Stimulated activated effector memory CD8-positive, alpha-beta T cell treated with anti-CD3 and anti-CD28 coated beads, Interleukin-12 subunit alpha, Interleukin-12 subunit beta, amount 100 ng/mL, for 72 hours (primary cell): ENCODE results near the gene OR6B2.

Experiments
- ATAC-seq: fragments of 150-1000 bp; cut with Tn5 transposase; 2 replicates; pipeline ENCODE4 v1.10.0; 2021
- DNase-seq, 2 donors: peaks; one replicate each; pipeline ENCODE4 v3.0.0; 2021 to 2022; ENCODE audit warnings: low spot score in 2 of 2
- H3K27ac Mint-ChIP-seq: one replicate; pipeline ENCODE4 v1.8.0; 2022; ENCODE audit warnings: mild to moderate bottlenecking, mixed read lengths
- H3K36me3 Mint-ChIP-seq: one replicate; pipeline ENCODE4 v1.8.0; 2022; ENCODE audit warnings: mild to moderate bottlenecking, mixed read lengths
- H3K4me1 Mint-ChIP-seq: one replicate; pipeline ENCODE4 v1.8.0; 2022; ENCODE audit warnings: mixed read lengths
- H3K4me3 Mint-ChIP-seq: one replicate; pipeline ENCODE4 v1.8.0; 2022; ENCODE audit warnings: mild to moderate bottlenecking, mixed read lengths
- H3K9me3 Mint-ChIP-seq: one replicate; pipeline ENCODE4 v1.8.0; 2022; ENCODE audit warnings: mixed read lengths

The OR6B2 gene

DNA sequence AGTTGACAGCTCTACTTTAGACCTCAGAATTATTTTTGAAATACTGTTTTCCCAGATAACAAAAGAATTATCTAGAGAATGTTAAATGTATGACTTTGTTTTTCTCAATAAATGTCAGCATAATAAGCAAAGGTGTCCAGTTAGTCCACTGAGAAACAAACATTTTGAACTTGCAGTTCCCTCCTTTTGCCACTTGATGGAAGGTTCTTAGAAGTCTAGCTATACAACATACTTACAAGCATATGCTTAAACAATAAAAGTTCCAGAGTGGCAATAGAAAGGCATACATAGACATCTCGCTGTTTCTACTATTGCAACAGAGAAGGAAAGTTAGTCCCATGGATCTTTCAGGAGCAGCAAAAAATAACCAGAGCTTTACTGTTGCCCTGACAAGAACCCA lies 16.9 kb downstream of the OR6B2 start:
- H3K9me3 Mint-ChIP-seq: no peaks in the 10 kb centered on the region
- ATAC-seq (no peak), DNase-seq (no peak)
- no peak overlapping the region for H3K27ac Mint-ChIP-seq
- no peak overlapping the region for H3K4me3 Mint-ChIP-seq
- peaks cover 20% of the 10 kb centered on the region for H3K4me1 Mint-ChIP-seq
- H3K36me3 Mint-ChIP-seq: peaks cover 99% of the 10 kb centered on the region

DNA sequence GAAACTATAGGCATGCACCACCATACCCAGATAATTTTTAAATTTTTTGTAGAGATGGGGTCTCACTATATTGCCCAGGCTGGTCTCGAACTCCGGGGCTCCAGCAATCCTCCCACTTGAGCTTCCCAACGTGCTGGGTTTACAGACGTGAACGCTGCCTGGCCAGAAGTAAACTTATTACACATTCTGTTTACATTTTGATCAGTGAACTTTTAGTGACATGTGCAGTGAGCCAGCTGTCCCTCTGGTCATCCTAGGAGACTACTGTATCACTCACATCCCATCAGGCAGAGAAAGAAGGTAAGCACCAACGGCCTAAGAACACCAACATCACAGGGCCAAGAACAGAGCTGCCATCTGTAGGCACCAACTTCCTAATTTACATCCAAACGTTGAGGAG lies 27.2 kb downstream of the OR6B2 start:
- H3K36me3 Mint-ChIP-seq: peaks cover 99% of the 10 kb centered on the region

DNA sequence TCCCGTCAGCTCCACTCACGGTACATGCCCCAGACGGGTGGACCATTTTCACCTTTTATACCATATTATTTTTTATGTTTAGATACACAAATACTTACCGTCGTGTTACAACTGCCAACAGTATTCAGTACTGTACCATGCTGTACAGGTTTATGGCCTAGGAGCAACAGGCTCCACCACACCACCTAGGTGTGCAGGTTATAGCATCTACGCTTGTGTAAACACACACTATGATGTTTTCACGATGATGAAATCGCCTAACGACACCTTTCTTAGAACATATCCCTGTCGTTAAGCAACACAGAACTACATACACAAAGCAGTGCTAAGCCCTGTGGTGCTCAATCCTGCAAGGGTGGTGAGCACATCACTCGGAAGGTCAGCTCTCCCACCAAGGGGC lies 29.6 kb downstream of the OR6B2 start:
- peaks cover 96% of the 10 kb centered on the region for H3K36me3 Mint-ChIP-seq

More for the DNA sequence above, 27.2 kb downstream of the OR6B2 start:
- Mint-ChIP-seq H3K27ac (no peak overlapping the region), H3K4me3 (no peak overlapping the region), H3K9me3 (no peaks in the 10 kb centered on the region), H3K4me1 (no peaks in the 10 kb centered on the region)
- DNase-seq (no peak), ATAC-seq (no peak)

DNA sequence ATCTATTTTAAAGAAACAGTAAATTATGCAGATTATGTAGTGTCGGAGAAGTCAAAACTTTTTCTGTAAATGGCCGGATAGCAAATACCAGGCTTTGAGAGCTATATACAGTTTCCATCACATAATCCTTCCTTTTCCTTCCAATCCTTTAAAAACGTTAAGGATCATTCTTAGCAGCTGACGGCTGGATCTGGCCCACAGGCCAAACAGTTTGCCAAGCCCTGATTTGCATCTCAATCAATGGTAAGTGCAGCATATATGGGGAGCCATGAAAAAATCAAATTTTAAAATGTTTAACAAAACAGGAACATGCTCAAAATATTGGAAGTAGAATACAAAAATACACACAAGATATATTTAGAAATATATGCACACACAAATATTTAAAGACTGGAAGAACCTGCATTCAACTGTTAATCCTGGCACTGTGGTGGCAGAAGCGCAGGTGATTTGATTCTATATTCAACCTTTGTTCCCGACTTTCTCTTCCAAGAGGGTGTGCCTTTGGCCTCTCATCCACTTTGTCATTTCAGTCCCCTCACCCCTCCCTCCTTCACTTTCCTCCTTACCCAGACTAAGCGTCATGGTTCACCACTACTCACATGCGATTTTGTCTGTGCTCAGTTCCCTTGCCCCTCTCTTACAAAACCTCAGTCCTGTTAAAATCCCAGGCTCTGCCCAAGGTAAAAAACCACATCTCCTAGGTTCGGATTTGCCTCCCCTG lies 32.4 kb downstream of the OR6B2 start:
- ATAC-seq: no peak
- Mint-ChIP-seq H3K4me1 (peaks cover 14% of the 10 kb centered on the region), H3K9me3 (no peaks in the 10 kb centered on the region), H3K4me3 (no peak overlapping the region), H3K27ac (peak overlapping the region; percentile 58), H3K36me3 (peaks cover 88% of the 10 kb centered on the region)
- no peak for DNase-seq

More for the DNA sequence above, 29.6 kb downstream of the OR6B2 start:
- H3K9me3 Mint-ChIP-seq: no peaks in the 10 kb centered on the region
- H3K4me3 Mint-ChIP-seq: no peak overlapping the region
- no peak for ATAC-seq
- DNase-seq: no peak
- H3K27ac Mint-ChIP-seq: no peak overlapping the region
- no peaks in the 10 kb centered on the region for H3K4me1 Mint-ChIP-seq

DNA sequence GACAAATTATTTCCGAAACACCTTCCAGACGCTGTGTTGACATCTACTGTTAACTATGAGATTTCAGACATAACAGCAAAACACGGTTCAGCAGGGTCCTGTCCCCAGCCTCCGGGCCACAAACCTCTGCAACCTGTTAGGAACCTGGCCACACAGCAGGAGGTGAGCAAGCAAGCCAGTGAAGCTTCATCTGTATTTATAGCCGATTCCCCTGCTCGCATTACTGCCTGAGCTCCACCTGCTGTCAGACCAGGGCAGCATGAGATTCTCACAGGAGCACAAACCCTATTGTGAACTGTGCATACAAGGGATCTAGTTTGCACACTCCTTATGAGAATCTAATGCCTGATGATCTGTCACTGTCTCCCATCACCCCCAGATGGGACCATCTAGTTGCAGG lies 36.1 kb downstream of the OR6B2 start:
- Mint-ChIP-seq H3K4me1 (peaks cover 14% of the 10 kb centered on the region), H3K36me3 (peaks cover 86% of the 10 kb centered on the region), H3K9me3 (no peaks in the 10 kb centered on the region), H3K27ac (peak overlapping the region; percentile 70), H3K4me3 (no peak overlapping the region)
- ATAC-seq (no peak), DNase-seq (no peak)

DNA sequence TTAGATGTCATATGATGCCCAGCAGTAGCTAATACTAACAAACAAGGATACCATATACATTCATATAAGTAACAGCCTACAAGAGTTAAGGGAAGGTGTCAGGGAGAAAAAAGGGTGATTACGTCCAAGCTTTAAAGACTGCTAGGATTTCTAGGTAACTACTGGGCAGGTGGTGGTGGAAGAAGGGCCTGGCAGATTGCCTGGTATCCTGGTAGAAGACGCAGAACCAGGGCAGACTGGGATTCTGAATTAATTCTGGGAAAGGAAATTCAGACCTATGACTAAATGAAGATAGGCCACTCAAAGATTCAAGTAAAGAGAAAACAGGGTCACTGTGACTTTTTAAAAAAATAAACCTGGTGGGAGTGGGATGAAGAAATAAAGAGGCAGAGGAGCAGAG lies 36.9 kb downstream of the OR6B2 start:
- Mint-ChIP-seq H3K27ac (peak overlapping the region; percentile 70), H3K36me3 (peaks cover 87% of the 10 kb centered on the region), H3K4me3 (no peak overlapping the region), H3K4me1 (peaks cover 14% of the 10 kb centered on the region), H3K9me3 (no peaks in the 10 kb centered on the region)
- DNase-seq (no peak), ATAC-seq (no peak)

DNA sequence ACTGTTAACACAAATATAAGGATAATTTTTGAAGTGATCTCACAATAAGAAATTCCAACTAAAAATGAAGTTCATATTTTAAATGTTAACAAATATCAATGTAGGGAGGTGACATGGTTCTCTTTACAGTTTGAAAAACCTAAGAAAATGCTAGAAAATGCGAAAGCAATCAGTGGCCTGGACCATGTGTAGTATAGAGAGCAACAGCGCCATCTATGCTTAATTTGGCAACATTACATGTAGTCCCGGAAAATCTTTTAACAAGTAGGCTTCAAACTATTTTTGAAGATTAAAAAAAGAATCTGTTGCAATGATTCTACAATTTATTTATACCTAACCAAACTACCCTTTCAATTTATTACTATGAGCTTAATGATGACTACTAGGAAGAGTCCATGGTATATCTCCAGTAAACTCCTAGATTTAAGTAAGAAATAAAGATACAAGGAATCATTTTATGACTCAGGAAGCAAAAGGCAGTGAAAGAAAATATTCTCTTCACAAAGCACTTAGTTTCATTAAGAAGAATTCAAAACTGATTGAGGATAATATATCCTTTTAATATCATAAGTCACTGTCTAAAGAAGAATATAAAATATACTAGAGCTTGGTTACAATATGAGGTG lies 38.4 kb downstream of the OR6B2 start:
- no peak overlapping the region for H3K4me3 Mint-ChIP-seq

DNA sequence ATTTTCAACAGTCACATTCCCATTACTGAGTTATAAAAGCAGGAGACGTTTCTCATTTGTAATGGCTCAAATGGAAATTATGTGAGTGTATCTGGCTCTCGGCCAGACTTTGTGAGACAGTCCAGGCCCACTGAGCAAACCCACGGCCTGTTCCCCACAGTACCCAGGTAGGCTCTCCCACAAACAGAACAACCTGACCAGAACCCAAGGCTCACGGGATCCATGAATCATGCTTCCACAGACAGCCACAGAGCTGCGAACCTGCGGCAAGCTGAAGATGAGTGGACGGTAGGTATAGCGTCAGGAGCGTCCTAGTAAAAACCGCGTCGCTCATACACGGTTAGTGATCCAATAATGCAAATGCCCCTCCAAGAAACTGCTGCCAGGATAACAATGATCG lies 39.3 kb downstream of the OR6B2 start:
- no peak for DNase-seq
- no peak overlapping the region for H3K4me3 Mint-ChIP-seq
- ATAC-seq: no peak

More for the DNA sequence above, 38.4 kb downstream of the OR6B2 start:
- Mint-ChIP-seq H3K9me3 (no peaks in the 10 kb centered on the region), H3K36me3 (peaks cover 89% of the 10 kb centered on the region), H3K4me1 (peaks cover 14% of the 10 kb centered on the region), H3K27ac (no peak overlapping the region)
- ATAC-seq: no peak
- DNase-seq: no peak

DNA sequence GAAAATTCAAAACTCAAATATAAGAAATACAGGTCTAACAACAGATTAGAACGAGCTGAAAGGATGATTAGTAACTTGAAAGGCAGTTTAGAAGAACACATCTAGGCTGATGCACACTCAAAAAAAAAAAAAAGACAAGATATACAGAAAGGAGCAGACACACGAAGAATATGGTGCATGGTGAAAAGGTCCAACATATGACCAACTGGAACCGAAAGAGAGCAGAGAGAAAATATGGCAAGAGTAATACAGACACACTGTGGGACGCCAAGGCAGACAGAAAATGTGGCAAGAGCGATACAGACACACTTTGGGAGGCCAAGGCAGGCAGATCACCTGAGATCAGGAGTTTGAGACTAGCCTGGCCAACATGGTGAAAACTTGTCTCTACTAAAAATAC lies 44.9 kb downstream of the OR6B2 start:
- ATAC-seq: no peak
- H3K4me3 Mint-ChIP-seq: no peak overlapping the region
- H3K9me3 Mint-ChIP-seq: no peaks in the 10 kb centered on the region
- H3K4me1 Mint-ChIP-seq: peaks cover 6% of the 10 kb centered on the region
- H3K27ac Mint-ChIP-seq: no peak overlapping the region
- DNase-seq: no peak
- peaks cover 86% of the 10 kb centered on the region for H3K36me3 Mint-ChIP-seq

More for the DNA sequence above, 39.3 kb downstream of the OR6B2 start:
- no peak overlapping the region for H3K27ac Mint-ChIP-seq
- peaks cover 89% of the 10 kb centered on the region for H3K36me3 Mint-ChIP-seq
- H3K9me3 Mint-ChIP-seq: no peaks in the 10 kb centered on the region
- H3K4me1 Mint-ChIP-seq: peaks cover 14% of the 10 kb centered on the region

DNA sequence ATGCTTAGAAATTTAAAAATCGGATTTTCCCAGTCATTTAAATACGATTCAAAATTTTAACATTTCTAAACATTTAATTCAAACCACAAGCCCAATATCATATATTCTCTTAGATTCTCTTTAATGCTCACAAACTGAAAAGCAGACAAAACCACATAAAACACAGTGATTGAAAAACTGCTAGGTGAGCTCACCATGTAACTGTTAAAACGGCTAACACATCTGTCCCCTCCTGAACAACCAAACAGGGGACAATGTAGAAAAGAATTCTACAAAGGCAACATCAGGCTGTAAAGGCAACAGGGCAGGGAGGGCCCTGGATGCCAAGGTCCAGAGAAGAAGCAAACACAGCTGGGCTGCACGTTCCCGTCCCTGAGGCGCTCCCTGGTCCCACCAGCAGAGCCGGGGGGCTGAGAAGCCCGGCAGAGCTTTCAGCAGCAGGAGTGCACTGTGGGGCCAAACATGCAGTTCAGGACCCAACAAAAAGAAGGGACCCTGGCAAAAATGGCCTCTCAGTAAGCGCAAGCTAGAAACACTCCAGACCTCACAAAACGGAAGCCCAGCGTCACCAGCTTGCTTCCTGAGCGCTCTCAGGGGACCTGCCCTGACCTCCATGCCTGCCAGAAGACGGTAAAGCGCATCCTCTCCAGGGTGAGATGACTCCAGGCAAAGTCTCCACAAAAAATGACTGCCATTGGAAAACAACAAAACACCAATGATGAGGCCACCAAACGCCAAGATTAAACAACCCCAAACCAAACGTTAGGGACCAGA lies 45.6 kb downstream of the OR6B2 start:
- no peak for DNase-seq
- peaks cover 78% of the 10 kb centered on the region for H3K36me3 Mint-ChIP-seq
- no peak for ATAC-seq
- H3K4me3 Mint-ChIP-seq: no peak overlapping the region
- peaks cover 12% of the 10 kb centered on the region for H3K4me1 Mint-ChIP-seq
- H3K9me3 Mint-ChIP-seq: no peaks in the 10 kb centered on the region
- no peak overlapping the region for H3K27ac Mint-ChIP-seq

DNA sequence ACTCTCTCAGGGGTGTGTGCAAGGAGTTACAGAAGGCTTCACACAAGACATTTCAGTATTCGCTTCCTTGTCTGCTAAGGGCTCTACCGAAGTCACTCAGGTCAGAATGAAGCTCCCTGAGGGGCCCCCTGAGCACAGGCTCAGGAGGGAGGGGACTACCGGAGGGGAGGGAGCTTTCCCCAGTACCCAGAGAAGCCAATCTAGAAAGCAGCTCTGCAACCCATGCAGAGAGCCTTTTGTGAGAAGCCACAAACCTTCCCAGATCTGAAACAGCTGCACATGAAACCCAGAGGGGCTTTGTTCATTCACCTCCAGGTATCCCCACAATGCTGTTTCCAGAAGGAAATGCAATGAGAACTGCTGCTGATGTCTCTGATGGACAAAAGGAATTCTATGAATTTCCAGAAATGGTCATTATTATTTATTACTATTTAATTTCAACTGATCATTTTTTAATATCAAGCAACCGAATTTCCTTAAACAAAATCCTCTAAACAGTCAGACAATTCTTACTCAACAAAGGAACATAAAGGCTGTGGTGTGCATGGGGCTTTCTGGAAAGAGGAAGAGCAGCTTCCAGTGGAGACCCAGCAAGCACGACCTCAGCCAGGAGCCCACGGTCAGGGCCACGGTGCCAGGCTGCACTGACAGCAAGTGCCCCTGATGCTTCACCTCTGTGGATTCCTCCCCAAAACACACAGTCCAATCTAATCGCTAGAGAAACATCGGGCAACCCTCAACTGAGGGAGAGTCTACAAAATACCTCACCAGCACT lies 47.0 kb downstream of the OR6B2 start:
- H3K9me3 Mint-ChIP-seq: no peaks in the 10 kb centered on the region
- H3K4me3 Mint-ChIP-seq: no peak overlapping the region
- peaks cover 12% of the 10 kb centered on the region for H3K4me1 Mint-ChIP-seq
- DNase-seq: no peak
- ATAC-seq: no peak
- no peak overlapping the region for H3K27ac Mint-ChIP-seq
- peaks cover 69% of the 10 kb centered on the region for H3K36me3 Mint-ChIP-seq
